Embryonic facial prominence (tissue), 1 donor: ENCODE data around the gene POLR3K.
"Not testable (repeated sequence)": the region's sequence is repeated elsewhere in the genome, so short reads cannot be mapped to it uniquely, and the experiment has no call there.

Experiments used
- DNase-seq: peaks from one replicate; pipeline ENCODE4 v3.0.0-alpha.2; 2016; ENCODE audit errors: extremely low spot score

POLR3K gene

DNA sequence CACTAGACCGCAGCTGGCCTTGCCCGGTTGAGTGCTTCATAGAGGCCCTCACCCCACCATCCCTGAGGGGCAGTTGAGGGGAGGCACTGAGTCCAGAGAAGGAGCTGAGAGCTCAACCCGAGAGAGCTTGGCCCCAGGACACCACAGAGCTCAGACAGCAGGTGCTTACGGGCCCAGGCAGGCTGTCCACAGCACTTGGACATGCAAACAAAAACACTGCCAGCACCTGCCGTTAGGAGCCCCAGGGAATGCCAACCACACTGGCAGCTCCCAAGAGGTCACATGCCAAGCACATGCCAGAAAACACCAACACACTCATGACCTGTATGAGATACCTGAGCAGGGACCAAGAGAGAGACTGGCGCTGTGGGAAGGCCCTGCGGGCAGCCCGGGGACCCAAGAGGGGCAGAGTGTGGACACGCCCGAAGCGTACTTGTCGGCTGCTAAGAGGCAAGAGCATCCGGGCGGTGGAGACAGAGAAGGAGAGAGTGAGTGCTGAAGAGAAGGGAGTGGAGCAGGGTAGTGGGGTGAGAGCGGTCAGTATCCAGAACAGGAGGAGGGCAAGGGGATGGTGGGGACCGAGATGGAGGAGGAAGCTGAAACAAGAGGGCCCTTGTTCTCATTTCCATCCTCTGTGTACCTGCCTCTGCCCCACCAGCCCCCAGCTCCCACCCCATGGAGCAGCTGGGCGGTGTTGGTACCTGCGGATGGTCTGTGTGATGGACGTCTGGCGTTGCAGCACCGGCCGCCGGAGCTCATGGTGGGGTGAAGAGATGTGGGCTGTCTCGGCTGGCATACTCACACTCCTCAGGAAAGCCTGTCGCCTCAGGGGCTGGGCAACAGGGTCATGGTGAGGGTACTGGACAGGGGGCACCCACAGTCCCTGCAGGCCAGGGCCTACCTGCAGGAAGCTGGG, 10.8 kb upstream of the POLR3K start:
- DNase-seq: no peak

- DNase-seq: no peak
These were observed 10.1 kb upstream of the POLR3K start for GRCh38 chr16:63466-63865.

GRCh38 chr16:62968-63391, 9.6 kb upstream of the POLR3K start:
- DNase-seq: no peak

DNA sequence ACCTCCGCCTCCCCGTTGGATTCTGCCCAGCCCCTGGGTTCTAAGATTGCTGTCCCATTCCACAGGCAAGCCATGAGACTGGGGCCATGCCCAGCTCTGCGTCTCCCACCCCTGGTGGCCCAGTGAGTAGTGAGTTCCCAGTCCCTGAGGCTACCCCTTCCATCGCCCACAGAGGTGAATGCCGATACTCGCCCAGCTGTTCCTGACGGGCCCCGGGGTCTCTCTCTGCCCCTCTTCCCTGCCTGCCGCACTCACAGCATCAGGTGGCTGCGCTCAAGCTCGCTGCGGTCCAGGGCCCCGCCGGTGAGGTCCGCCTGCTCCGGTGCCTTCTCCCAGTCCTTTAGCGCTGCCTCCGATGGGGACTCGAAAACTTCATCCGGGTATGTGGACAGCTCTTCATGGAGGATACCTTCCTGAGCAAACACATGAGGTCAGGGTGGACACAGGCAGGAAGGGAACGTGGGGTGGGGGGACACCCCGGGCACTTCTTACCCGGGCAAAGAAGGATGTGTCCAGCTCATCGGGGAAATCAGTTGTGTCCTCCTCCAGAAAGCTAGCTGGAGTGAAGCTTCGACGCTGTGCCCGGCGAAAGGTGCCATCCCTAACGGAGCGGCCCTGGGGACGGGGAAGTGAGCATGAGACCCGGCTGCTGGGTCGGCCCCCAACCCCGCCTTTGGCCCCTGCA, 9.0 kb upstream of the POLR3K start:
- DNase-seq: no peak

- no peak for DNase-seq
These were observed 8.5 kb upstream of the POLR3K start for GRCh38 chr16:61879-62281.

DNA sequence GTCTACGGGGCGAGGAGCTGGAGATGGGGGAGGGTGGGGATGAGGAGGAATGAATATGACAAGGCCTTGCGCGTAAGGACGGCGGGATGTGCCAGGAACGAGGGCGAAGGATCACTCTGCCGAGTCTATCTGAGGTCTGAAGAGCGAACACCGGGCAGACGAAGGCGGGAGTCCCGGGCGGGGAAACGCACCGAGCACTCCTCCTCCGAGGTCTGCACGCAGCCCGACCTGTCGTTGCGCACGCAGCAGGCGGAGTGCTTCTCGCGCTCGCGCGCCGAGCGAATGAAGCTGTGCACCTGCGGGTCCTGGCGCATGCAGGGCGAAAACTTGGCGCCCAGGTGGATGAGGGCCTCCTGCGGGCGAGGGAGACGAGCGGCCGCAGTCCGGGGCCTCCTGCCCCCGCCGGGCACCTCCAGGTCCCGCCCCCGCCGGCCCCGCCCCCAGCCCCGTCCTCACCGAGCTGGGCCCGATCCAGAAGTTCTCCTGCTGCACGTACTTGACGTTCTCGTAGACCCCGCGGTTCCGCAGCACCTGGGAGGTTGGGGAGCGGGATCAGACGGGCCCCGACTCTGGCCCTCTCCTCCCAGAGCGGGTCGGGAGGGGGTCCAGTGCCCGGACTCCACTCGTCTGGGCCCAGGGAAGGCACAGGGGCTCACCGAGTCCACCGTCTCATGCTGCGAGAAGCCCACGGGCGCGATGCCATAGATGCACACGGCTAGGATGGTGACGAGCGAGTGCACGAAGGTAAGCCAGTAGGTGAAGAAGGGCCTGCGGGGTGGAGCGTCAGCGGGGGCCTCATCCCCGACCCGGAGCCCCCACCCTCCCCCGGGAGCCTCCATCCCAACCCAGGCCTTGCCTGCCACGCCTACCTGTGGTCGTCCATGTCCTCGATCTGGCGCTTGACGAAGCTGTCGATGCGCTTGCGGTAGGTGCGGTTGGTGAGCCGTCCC, 7.8 kb upstream of the POLR3K start:
- no peak for DNase-seq

- no peak for DNase-seq
These were observed 6.8 kb upstream of the POLR3K start for GRCh38 chr16:60166-60565.

DNA sequence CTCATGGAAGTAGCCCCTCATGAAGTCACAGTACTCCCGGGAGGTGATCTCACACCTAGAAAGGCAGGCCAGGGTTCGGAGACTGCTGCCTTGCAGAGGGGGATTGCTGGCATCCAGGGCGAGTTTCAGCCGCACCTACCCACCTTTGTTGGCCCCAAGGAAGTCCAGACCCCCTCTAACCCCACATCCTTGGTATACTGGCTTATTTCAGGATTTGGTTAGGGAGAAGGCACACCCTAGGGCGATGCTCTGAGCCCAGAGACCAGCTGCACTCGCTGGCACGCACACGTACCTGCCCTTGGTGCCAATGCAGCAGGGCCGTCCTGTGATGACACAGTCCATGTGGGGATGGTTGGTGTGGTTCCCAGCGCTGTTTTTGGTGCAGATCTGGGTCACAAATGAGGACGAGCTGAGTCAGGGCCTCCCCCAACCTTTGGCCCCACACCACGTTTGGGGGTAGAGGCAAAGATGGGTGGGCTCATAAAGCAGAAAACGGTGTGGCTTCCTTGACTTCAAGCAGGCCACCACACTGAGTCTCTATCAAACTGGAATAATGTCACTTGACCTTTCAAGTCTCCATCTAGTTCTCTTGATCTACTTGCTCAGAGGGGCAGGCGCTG, 6.1 kb upstream of the POLR3K start:
- DNase-seq: no peak

- DNase-seq: no peak
These were observed 5.4 kb upstream of the POLR3K start for GRCh38 chr16:58491-59439.

DNA sequence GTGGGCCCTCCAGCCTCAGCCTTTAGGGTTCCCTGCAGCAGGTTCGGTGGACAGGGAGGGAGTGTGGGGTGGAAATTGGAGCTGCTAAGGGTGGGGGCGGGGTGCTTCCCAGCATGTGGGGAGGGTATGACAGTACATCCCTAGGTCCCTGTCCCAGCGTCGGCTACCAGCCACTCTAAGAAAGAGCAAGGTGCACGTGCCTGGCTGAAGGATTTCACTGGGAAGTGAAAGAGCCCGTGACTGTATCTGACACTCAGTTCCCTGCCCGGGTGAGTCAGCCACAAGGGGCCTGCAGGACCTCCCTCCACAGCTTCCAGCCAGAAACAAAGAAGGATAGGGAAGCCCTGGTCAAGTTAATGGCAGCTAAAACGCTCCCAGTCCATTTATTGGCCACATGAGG, 4.3 kb upstream of the POLR3K start:
- no peak for DNase-seq

GRCh38 chr16:56231-56927, 3.0 kb upstream of the POLR3K start:
- no peak for DNase-seq

GRCh38 chr16:55571-56136, 2.2 kb upstream of the POLR3K start:
- no peak for DNase-seq

GRCh38 chr16:54237-54581, 801 bp upstream of the POLR3K start:
- DNase-seq: no peak

GRCh38 chr16:50769-51591, 2.4 kb downstream of the POLR3K start:
- DNase-seq: no peak

DNA sequence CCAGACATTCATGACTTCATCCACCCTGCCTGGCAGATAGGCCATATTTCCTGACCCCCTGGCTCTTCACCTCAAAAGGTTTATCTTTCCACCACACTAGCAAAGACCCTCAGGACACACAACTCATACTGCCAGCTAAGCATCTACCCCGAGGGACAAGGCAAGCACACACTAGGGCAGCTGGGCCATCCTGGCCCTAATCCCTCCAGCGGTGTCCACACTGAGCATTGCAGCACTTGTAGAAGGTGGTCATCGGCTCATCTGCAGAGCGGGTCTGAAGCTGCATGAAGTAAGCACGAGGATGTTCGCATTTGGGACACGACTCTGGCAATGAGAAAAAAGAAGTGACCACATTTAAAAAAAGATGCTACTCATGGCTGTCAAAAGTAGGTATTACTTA, 6.2 kb downstream of the POLR3K start:
- DNase-seq: no peak

- DNase-seq: not testable (repeated sequence)
These were observed 6.9 kb downstream of the POLR3K start for GRCh38 chr16:46510-46909.

GRCh38 chr16:45454-45853, 8.0 kb downstream of the POLR3K start:
- no peak for DNase-seq

DNA sequence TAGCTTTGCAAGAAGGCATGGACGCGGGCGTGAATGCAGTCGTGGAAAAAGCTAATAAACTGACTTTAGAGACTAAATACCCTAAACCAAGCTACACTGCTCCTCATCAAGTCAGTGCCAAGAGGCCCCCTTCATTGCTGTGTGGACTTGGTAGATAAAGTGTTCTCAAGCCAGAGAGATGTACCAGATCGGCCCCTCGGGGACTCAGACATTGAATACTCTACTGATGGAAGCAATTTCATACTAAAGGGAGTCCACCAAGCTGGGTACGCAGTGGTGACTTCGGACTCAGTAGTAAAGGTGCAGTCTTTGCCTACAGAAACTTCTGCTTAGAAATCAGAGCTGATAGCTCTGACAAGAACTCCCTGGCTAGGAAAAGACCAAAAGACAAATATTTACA, 8.8 kb downstream of the POLR3K start:
- DNase-seq: no peak

GRCh38 chr16:43294-43693, 10.1 kb downstream of the POLR3K start:
- DNase-seq: no peak
